Effector memory CD4-positive, alpha-beta T cell (primary cell): ENCODE measurements around the gene FA2H.
"Not testable (repeated sequence)": the region's sequence is repeated elsewhere in the genome, so short reads cannot be mapped to it uniquely, and the experiment has no call there.

Experiments used
- DNase-seq, 3 donors: peaks; one replicate each; pipeline ENCODE4 v3.0.0-alpha.2; 2020
- H3K27ac ChIP-seq: 2 replicates; pipeline ENCODE4 v1.7.0; 2013; ENCODE audit warnings: mild to moderate bottlenecking, low read length, moderate library complexity; ENCODE audit not compliant: insufficient read depth, poor library complexity, severe bottlenecking
- H3K27me3 ChIP-seq: replicated peaks from 2 replicates; pipeline ENCODE4 v1.7.0; 2013; ENCODE audit warnings: mild to moderate bottlenecking, low read length; ENCODE audit not compliant: insufficient read depth, control insufficient read depth, poor library complexity, severe bottlenecking
- H3K36me3 ChIP-seq: 2 replicates; pipeline ENCODE4 v1.7.0; 2013; ENCODE audit warnings: mild to moderate bottlenecking, low read length, moderate library complexity; ENCODE audit not compliant: control insufficient read depth, insufficient read depth
- H3K4me1 ChIP-seq: 2 replicates; pipeline ENCODE4 v1.7.0; 2013; ENCODE audit warnings: low read length, mild to moderate bottlenecking; ENCODE audit not compliant: control insufficient read depth, insufficient read depth, poor library complexity, severe bottlenecking
- H3K4me3 ChIP-seq: 2 replicates; pipeline ENCODE4 v1.7.0; 2013; ENCODE audit warnings: low read length, low read depth, mild to moderate bottlenecking; ENCODE audit not compliant: insufficient read depth, poor library complexity, severe bottlenecking
- H3K9me3 ChIP-seq: 2 replicates; pipeline ENCODE4 v1.7.0; 2013; ENCODE audit warnings: mild to moderate bottlenecking, low read length, moderate library complexity; ENCODE audit not compliant: control insufficient read depth

The FA2H gene

DNA sequence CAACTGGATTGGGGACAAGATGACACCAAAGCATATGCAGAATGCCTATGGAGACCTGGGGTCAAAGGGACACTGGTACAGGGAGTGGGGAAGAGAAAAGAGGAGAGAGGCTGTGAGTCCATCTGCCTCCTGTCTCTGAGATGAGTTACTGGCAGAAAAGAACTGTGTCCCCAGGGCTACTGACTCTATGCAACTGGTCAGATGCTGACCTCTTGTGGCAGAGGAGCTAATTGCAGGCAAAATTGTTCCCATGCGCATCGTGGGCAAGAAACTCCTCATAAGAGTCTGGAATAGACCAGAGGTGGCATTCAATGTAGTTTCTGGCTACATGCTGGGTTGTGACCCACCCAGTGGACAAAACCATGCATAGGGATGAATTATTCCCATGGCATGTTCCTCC, 47.9 kb downstream of the FA2H start:
- H3K4me3 ChIP-seq = no peak overlapping the region
- H3K36me3 ChIP-seq = no peaks in the 10 kb centered on the region
- DNase-seq = no peak
- no peaks in the 10 kb centered on the region for H3K4me1 ChIP-seq
- no peak overlapping the region for H3K27ac ChIP-seq
- no peaks in the 10 kb centered on the region for H3K27me3 ChIP-seq
- H3K9me3 ChIP-seq = no peaks in the 10 kb centered on the region

DNA sequence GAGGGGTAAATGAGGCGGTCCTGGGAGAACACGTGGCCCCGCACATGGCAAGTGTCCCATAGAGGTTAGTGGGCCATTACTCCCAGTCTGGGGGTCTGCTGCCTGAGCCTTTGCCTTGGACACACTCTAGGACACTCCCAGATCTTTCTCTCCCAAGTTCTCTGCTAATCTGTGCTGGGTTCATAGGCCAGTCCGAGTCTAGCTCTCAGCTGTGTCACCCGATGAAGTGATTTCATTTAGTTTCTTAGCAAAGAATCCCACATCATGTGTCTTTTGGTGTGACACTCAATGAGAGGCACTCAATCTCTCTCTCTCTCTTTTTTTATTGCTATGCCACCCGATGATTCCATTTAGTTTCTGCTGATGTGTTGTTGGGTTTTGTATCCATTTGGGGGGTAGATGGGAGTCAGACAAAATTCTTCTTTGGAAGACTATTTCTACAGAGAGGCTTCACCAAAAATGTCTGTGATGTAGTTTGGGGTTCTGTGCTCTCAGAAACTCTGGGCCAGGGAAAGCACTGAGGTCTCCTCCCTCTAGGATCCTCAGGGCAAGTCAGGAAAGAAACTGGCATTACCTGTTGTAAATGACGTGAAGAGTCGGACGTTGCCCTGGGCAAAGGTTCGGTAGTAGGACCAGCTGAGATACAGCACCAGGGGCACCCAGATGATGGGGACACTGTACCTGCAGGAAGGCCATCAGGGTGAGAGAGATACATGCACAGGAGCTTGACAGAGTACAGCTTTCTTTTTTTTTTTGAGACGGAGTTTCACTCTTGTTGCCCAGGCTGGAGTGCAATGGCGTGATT, 48.8 kb downstream of the FA2H start:
- Histone ChIP-seq H3K36me3 (no peaks in the 10 kb centered on the region), H3K4me3 (no peak overlapping the region)

DNA sequence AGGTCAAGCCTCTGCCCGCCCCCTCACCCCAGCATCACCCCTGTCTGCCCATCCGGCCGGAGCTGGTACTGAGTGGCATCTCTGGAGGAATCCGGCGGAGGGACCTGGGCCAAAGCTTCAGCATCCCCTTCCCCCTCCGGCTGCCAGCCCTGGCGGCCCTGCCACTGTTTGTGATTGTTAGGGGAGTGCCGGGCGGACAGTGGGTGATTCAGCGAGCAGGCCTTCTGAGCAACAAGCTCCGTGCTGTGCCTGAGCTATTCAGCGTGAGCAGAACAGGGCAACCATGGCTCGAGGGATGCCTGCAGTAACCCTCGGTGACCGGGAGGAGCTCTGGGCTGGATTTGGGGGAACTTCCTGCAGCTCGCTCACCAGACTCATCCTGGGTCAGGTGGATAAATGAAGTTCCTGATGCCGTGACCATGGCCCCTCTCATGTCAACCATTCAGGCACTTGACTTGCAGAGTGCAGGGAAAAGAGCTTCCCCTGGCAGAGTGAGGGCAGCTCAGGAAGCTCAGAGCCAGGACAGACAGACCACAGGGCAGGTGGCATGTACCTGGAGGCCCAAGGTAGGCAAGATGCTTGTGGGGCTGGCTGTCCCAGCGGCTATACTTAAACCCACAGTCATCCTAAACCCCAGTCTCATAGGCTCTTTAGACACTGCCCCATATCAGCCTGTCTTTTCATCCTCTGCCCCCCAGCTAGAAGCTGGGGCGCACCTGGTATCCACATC, 49.6 kb downstream of the FA2H start:
- Histone ChIP-seq H3K36me3 (no peaks in the 10 kb centered on the region), H3K27ac (no peak overlapping the region), H3K4me3 (no peak overlapping the region), H3K4me1 (no peaks in the 10 kb centered on the region), H3K9me3 (no peaks in the 10 kb centered on the region), H3K27me3 (no peaks in the 10 kb centered on the region)
- no peak for DNase-seq

More for the DNA sequence above, 48.8 kb downstream of the FA2H start:
- no peak overlapping the region for H3K27ac ChIP-seq
- no peaks in the 10 kb centered on the region for H3K27me3 ChIP-seq
- no peaks in the 10 kb centered on the region for H3K4me1 ChIP-seq
- no peak for DNase-seq
- H3K9me3 ChIP-seq = no peaks in the 10 kb centered on the region

DNA sequence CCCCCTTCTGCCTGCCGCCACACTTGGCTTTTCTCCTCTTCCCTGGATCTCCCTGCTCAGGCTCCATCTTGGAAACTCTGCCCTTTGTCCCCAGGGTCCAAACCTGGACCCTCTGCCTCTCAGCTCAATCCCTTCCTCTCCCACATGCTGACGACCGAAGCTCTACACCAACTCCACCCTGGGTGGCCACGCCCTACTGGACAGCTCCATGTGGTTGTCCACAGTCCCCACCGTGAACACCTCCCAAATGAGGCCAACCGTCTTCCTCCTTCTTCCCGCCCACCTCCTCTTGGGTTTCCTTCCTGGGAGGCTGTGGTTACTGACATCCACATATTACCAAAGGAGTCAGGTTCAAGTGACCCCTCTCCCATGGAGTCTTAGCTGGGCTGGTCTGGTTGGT, 51.4 kb downstream of the FA2H start:
- no peak for DNase-seq
- H3K4me1 ChIP-seq = no peaks in the 10 kb centered on the region
- no peaks in the 10 kb centered on the region for H3K9me3 ChIP-seq
- no peak overlapping the region for H3K27ac ChIP-seq
- H3K27me3 ChIP-seq = no peaks in the 10 kb centered on the region
- H3K36me3 ChIP-seq = no peaks in the 10 kb centered on the region
- H3K4me3 ChIP-seq = no peak overlapping the region

DNA sequence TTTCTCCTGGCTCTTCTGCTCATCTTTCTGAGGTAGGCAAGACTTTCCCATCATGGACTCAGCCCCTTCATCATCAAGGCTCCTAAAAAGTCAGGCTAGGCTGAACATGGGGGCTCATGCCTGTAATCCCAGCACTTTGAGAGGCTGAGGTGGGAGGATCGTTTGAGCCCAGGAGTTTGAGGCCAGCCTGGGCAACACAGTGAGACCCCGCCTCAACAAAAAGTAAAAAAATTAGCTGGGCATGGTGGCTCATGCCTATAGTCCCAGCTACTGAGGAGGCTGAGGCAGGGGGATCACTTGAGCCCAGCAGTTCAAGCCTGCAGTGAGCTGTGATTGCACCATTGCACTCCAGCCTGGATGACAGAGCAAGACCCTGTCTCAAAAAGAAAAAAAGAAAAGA, 52.5 kb downstream of the FA2H start:
- not testable (repeated sequence) for H3K4me3 ChIP-seq, H3K4me1 ChIP-seq, DNase-seq, H3K27me3 ChIP-seq, H3K36me3 ChIP-seq, H3K27ac ChIP-seq, H3K9me3 ChIP-seq

DNA sequence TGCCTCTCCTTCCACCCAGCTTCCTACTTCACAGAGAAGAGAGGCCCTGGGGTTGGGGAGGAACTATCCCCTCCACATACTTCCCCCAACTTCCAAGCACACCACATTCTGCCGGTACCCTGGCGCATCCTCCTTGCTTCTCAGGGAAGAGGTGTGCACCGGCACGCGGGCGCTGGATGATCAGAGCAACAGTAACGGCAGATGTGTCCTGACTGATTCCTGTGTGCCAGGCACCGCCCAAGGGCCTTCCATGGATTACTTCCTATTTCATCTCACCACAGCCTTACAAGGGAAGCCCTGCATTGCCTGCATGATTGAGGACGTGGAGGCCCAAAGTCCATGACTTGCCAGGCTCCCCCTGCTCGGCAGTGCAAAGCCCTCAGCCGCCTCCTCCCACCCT, 52.9 kb downstream of the FA2H start:
- DNase-seq = no peak
- no peaks in the 10 kb centered on the region for H3K9me3 ChIP-seq
- H3K27ac ChIP-seq = no peak overlapping the region
- no peak overlapping the region for H3K4me3 ChIP-seq
- H3K27me3 ChIP-seq = no peaks in the 10 kb centered on the region
- no peaks in the 10 kb centered on the region for H3K36me3 ChIP-seq
- H3K4me1 ChIP-seq = no peaks in the 10 kb centered on the region

DNA sequence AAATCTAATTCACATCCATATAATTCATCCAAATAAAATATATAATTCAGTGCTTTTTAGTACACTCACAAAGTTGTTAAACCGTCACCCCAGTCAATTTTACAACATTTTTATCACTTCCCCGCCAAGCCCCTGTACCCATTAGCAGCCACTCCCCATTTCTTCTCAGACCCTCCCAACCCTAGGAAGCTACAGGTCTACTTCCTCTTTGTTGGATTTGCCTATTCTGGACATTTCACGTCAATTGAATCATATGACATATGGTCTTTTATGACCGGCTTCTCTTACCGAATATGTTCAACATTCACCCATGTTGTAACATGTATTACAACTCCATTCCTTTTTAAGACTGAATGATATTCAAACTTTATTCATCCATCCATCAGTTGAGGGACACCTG, 54.0 kb downstream of the FA2H start:
- H3K27ac ChIP-seq = no peak overlapping the region
- H3K4me3 ChIP-seq = no peak overlapping the region
- no peaks in the 10 kb centered on the region for H3K9me3 ChIP-seq
- no peaks in the 10 kb centered on the region for H3K27me3 ChIP-seq
- H3K4me1 ChIP-seq = no peaks in the 10 kb centered on the region
- no peak for DNase-seq
- H3K36me3 ChIP-seq = no peaks in the 10 kb centered on the region

DNA sequence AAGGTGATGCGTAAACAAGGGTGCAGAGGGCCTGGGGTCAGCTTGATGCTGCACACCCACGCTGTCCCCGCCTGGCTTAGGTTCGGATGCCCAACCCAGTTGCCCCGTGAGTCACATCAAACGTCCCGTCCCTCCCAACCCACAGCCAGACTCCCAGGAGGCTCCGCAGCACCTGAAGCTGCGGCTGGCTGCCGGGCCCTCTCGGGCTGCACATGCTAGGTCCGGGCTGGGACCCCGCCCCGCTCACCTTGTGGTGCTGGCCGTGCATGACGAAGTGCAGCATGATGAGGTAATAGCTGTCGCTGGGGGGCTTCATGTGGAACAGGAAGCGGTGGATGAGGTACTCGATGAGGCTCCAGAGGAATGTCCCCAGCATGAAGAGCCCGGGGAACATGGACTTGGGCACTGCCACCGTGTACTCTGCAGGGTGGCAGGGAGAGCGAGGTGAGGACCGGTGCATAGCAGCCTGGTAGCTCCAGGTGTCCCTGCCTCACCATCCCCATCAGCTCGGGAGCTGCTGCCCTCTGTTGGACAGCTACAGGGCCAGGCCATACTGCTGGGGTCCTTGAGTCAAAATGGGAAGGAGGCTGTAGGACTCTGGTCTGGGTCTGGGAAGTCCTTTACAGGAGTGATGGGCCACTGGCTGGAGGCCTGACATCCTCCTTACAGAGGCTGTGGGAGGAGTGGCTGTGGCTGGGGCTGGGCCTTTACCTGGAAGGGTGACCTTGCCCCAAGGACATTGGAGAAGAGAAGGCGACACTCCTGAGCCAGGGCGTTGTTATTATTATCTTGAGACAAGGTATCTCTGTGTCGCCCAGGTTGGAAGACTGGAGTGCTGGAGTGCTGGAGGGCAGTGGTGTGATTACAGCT, 55.6 kb downstream of the FA2H start:
- Histone ChIP-seq H3K27me3 (no peaks in the 10 kb centered on the region), H3K9me3 (no peaks in the 10 kb centered on the region), H3K4me1 (no peaks in the 10 kb centered on the region), H3K36me3 (no peaks in the 10 kb centered on the region), H3K27ac (no peak overlapping the region), H3K4me3 (no peak overlapping the region)
- no peak for DNase-seq

DNA sequence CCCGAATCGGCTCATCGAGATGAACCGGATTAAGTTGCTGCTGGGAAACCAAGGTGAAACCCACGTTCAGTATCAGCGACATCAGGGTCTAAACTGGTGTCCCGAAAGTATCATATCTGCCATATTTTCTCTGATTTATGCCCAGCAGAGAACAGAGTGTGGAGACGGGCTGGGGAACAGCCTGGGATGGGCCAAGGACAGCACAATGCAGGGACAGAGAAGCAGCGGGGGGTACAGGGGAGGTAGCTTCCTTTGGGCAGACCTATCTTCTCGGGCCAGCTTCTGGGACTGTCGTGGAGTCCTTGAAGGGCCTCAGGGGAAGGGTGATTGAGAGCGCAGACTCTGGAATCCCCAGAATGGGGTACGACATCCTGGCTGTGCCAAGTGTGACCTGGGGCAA, 56.5 kb downstream of the FA2H start:
- Histone ChIP-seq H3K27me3 (no peaks in the 10 kb centered on the region), H3K4me1 (no peaks in the 10 kb centered on the region), H3K27ac (no peak overlapping the region), H3K4me3 (no peak overlapping the region), H3K36me3 (no peaks in the 10 kb centered on the region), H3K9me3 (no peaks in the 10 kb centered on the region)
- DNase-seq = no peak

DNA sequence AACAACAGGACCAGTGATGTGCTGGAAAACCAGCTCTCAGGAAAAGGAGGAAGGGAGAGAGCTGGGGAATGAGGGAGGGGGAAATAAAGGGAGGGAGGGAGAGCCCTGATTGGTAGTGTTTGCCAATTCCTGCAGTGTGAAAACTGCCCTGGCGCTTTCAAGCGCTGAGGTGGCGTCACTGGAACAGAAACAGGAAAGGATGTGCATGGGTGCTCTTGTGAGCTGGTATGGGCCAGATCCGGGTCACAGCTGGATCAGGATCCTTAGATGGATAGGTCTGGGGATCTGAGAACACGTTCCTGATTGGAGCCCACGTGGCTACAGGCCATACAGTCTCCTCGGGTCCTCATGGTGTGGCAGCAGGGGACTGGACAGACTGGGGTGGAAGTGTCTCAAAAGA, 57.3 kb downstream of the FA2H start:
- H3K4me3 ChIP-seq = no peak overlapping the region
- H3K36me3 ChIP-seq = no peaks in the 10 kb centered on the region
- no peak overlapping the region for H3K27ac ChIP-seq
- H3K27me3 ChIP-seq = no peaks in the 10 kb centered on the region
- no peaks in the 10 kb centered on the region for H3K9me3 ChIP-seq
- DNase-seq = no peak
- H3K4me1 ChIP-seq = no peaks in the 10 kb centered on the region
